ENCODE data around the gene CRHR1.

The CRHR1 gene

GRCh38 chr17:45759761-45760160, 24.4 kb upstream of the CRHR1 start:
- no peak for DNase-seq

- no peak for DNase-seq
Observed at GRCh38 chr17:45761957-45762565, 22.1 kb upstream of the CRHR1 start.

GRCh38 chr17:45763182-45763581, 20.9 kb upstream of the CRHR1 start:
- no peak for DNase-seq

GRCh38 chr17:45764479-45764878, 19.6 kb upstream of the CRHR1 start:
- DNase-seq: no peak

GRCh38 chr17:45768000-45768399, 16.1 kb upstream of the CRHR1 start:
- DNase-seq: no peak

- no peak for DNase-seq
Observed at GRCh38 chr17:45770632-45771270, 13.4 kb upstream of the CRHR1 start.

GRCh38 chr17:45771271-45771959, 12.7 kb upstream of the CRHR1 start:
- DNase-seq: no peak

GRCh38 chr17:45775148-45775547, 9.0 kb upstream of the CRHR1 start:
- no peak for DNase-seq

GRCh38 chr17:45775576-45776011, 8.5 kb upstream of the CRHR1 start:
- no peak for DNase-seq

GRCh38 chr17:45776896-45777295, 7.2 kb upstream of the CRHR1 start:
- no peak for DNase-seq

- DNase-seq: no peak
Observed at GRCh38 chr17:45777388-45777787, 6.7 kb upstream of the CRHR1 start.

GRCh38 chr17:45780921-45781320, 3.2 kb upstream of the CRHR1 start:
- no peak for DNase-seq

GRCh38 chr17:45782889-45783592, 1.1 kb upstream of the CRHR1 start:
- no peak for DNase-seq

- peak; percentile 55 for DNase-seq
Observed at GRCh38 chr17:45783593-45784292, 377 bp upstream of the CRHR1 start.

GRCh38 chr17:45784741-45785479, 790 bp downstream of the CRHR1 start:
- no peak for DNase-seq

- no peak for DNase-seq
Observed at GRCh38 chr17:45785480-45786193, 1.5 kb downstream of the CRHR1 start.

GRCh38 chr17:45786349-45786748, 2.2 kb downstream of the CRHR1 start:
- no peak for DNase-seq

- DNase-seq: no peak
Observed at GRCh38 chr17:45787044-45787443, 2.9 kb downstream of the CRHR1 start.

GRCh38 chr17:45787656-45788055, 3.5 kb downstream of the CRHR1 start:
- no peak for DNase-seq

- DNase-seq: no peak
Observed at GRCh38 chr17:45788057-45788456, 3.9 kb downstream of the CRHR1 start.

- DNase-seq: no peak
Observed at GRCh38 chr17:45789874-45790273, 5.8 kb downstream of the CRHR1 start.

All from femur (tissue), 1 donor.